GM18873 (cell line): ENCODE measurements around the gene TERT.

Experiments
- ATAC-seq: cut with Tn5 transposase; IDR thresholded peaks from one replicate; pipeline ENCODE4 v1.9.1; 2021; ENCODE audit warnings: mild to moderate bottlenecking, moderate library complexity, moderate number of reproducible peaks; ENCODE audit not compliant: unreplicated experiment, low FRiP score

Gene TERT

DNA sequence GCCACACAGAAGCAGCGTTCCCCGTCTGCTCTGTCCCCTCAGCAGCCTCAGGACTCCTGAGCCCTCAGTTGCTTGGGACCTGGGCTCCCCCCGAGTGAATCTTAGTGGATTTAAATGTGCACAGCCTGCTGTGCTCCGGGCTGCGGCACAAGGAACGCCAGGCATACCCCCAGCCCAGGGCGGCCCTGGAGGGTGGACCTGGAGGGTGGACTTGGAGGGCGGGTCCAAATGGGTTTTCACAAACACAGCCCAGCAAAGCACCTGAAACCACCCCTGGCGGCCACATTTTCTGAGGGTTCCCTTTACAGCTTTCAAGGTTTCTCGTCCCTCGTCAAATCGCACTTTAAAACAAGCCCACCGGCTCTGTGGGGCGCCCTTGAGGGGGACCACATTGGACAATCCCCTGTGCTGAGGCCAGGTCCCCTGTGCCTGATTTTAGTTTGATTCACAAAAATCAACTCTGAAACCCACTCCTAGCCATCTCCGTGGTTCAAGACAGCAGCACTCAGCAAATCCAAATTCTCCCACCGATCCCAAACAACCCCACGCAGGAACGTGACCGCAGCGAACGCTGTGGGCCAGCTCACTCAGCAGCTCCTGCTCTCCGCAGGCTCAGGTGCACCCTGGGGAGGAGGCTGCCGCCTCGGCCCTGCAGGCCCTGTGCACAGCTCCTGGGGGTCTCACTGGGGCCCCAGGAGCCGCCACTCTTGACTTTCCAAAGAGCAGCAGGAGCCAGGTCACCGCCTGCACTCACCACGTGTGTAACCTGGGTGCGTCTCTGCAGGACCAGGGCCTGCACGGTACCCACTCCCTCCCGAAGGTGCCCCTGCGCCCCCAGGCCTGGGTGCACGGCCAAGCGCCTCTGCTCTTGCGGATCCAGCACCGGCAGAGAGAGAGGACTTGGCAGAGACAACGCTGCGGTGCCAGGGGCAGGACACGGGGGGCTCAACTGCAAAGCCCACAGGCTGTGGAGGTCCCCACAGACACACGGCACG is 29.1 kb downstream of the TERT start:
- no peak for ATAC-seq

GRCh38 chr5:1265026-1265425 is 29.8 kb downstream of the TERT start:
- ATAC-seq, result no peak

- ATAC-seq, result no peak
Observed at GRCh38 chr5:1264211-1264610, 30.7 kb downstream of the TERT start.

GRCh38 chr5:1262381-1262780 is 32.5 kb downstream of the TERT start:
- no peak for ATAC-seq

- no peak for ATAC-seq
Observed at GRCh38 chr5:1261643-1262042, 33.2 kb downstream of the TERT start.

DNA sequence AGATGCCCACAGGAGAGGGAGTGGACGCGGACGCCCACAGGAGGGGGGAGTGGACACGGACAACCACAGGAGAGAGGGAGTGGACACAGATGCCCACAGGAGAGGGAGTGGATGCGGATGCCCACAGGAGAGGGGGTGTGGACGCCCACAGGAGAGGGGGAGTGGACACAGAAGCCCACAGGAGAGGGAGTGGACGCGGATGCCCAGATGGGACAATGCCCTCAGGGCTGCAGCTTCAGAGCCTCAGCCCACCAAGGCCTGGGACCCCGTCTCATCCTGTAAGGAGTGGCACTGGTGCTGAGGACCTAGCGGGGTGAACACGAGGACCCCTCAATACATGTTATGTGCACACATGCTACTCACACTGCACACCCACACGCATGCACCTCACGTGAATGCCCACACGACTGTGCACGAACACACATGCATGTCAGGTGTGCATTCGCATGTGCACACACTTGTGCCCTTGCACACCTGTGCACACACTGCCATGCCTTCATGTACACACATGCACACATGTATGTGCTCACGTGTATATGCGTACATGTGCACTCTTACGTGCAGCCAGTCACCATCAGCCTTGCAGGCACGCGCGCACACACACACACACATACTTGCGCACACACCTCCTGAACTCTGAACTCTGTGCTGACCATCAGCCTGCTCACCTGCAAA is 34.9 kb downstream of the TERT start:
- no peak for ATAC-seq

DNA sequence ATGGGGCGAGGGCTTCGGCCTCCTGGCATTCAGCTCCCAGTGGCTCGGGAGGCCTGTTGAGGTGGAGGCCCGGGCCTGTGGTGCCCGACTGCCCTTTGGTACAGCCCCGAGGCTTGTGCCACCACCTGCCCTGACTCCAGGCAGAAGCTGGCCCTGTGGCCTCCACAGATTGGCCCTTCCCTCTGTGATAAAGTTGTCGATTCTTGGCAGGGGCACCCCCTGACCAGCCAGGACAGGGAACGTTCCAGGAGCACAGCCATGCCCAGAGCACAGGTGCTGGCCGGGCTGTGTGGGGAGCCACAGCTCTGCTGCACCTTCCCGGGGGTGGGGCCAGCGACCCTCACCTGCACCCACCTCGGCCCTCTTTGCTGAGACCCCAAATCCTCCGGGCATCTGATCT is 37.0 kb downstream of the TERT start:
- ATAC-seq, result no peak

DNA sequence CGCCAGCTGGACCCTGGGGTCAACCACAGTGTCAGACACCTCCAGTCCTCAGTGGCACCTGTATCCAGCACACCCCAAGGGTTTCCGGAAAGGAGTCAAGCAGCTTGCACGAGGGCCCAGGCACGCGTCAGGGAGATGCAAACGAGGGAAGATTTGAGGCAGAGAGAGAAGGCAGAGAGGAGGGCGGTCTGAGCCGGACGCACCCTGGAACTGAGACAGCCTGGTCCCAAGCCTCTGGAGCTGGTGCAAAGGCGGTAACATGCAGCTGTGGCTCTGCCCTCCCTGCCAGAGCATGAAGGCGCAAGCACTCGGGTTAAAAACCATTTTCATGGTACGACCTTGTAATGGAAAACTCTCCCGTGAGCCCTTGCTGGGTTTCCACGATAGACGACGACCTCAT is 37.5 kb downstream of the TERT start:
- ATAC-seq, result no peak

GRCh38 chr5:1256776-1257175 is 38.1 kb downstream of the TERT start:
- no peak for ATAC-seq

GRCh38 chr5:1255081-1255561 is 39.7 kb downstream of the TERT start:
- no peak for ATAC-seq

- ATAC-seq, result no peak
Observed at GRCh38 chr5:1254196-1254595, 40.7 kb downstream of the TERT start.

DNA sequence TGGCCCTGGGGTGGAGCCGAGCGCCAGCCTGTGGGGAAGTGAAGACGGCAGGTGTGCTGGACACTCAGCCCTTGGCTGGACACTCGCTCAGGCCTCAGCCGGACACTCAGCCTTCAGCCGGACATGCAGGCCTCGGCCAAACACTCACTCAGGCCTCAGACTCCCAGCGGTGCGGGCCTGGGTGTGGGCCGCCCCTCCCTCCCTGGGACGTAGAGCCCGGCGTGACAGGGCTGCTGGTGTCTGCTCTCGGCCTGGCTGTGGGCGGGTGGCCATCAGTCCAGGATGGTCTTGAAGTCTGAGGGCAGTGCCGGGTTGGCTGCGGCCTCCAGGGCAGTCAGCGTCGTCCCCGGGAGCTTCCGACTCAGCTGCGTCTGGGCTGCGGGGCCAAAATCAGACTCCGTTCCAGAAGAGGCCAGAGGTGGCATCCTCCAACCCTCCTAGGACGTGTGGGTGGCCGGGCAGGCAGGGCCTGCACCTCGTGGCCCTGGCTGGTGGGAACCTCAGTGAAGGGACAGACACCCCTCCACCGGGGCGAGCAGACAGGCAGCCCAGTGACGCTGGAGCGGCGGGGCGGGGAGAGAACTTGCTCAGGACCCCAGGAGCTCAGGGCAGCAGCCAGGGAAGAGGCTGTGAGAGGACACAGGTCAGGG is 41.3 kb downstream of the TERT start:
- ATAC-seq, result no peak

DNA sequence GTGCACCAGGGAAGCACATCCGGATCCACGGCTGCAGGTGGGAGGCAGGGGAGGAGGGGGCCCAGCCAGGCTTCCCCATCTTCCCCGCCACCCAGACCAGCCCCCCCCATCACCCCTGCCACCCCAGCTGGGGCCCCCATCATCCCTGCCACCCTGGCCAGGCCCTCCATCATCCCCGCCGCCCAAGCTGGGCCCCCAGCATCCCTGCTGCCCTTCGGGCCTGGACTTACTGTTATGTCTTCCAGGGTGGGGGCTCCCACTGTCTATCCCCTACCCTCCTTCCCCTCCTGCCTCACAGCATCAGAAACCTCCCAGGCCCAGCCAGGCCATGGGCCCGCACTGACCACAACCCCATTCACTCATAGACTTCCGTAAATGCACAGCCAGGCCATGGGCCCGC is 42.2 kb downstream of the TERT start:
- ATAC-seq, result no peak

- no peak for ATAC-seq
Observed at GRCh38 chr5:1251678-1252580, 42.9 kb downstream of the TERT start.

GRCh38 chr5:1249366-1250280 is 45.2 kb downstream of the TERT start:
- ATAC-seq, result no peak

DNA sequence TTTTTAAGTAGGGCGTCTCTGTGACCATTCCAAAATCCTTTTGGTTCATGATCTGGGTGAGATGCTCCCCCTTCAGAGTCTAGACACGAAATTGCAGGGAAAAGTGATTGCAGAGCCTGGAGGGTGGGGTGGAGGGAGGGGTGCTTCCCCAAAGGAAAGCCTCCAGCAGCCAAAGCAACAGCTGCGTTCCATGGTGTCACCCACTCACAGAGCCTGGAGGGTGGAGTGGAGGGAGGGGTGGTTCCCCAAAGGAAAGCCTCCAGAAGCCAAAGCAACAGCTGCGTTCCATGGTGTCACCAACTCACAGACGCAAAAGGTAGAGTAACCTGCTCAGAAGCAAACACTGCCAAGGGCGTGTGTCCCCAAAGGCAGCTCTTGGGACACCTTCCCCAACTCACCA is 47.1 kb downstream of the TERT start:
- no peak for ATAC-seq

DNA sequence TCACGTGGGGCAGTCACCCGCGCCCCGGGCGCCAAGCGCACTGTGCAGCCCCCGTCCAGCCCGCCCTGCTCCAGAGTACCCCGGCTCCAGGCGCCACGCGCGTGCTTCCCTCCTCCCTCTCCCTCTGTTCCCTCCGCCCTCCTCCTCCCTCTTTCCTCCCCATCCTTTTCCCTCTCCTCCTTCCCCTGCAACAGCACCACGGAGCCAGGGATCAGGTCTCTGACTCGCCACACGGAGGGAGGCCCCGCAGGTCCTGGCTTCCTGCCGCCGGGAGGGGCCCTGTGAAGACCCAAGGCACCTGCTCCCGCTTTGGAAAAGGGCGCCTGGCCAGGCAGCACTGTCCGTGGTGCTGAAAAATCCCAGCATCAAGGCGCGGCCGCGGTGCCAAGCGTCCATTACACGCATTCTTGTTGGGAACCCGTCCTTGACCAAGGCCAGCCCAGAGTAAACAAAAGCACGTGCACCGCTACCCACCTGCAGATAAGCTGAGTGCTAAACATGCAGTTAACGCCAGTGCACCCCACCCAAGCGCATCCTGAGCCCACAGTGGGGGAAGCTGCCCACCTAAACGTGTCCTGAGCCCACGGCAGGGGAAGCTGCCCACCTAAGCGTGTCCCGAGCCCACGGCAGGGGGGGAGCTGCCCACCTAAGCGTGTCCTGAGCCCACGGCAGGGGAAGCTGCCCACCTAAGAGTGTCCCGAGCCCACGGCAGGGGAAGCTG is 48.0 kb downstream of the TERT start:
- ATAC-seq, result no peak

- ATAC-seq, result no peak
Observed at GRCh38 chr5:1245905-1246576, 48.8 kb downstream of the TERT start.
